Activated T-cell treated with anti-CD3 and anti-CD28 coated beads for 24 hours (primary cell): ENCODE data around the gene SRPK2.
A peak's percentile ranks its signal among the peaks of the same experiment; 100 is the strongest.
"Not testable (repeated sequence)": the region's sequence is repeated elsewhere in the genome, so short reads cannot be mapped to it uniquely, and the experiment has no call there.

Source experiments
- DNase-seq: peaks from one replicate; pipeline ENCODE4 v3.0.0-alpha.2; 2020; ENCODE audit warnings: low read depth

The SRPK2 gene

DNA sequence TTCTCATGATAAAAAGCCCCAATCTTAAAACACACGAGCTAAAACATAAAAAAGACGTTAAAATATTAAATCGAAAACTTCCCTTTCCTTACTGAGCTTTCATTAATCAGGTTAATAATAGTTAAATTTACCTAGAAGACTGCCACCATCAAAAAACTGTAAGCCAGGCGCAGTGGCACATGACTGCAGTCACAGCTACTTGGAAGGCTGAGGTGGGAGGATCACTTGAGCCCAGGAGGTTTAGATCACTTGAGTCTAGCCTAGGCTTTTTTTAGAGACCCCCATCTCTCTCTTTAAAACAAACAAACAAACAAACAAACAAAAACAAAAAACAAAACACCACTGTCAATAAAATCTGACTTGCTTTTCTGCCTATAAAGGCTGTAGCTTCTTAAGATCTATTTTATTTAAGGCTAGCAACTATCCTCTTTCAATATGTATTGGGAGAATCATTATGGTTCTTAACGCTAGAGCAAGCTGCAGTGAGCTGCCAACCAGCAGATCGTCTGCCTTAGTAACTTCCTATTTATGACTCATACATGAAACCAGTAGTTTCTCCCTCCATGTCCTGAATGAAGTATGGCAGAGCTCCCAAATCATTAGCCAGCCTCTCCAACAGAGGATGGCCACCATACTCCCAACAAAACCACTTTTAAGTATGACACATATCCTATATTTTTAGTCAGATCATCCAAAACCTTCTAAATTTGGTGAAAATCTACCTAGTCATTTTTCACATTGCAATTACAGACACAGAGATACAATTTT, 163.7 kb downstream of the SRPK2 start:
- no peak for DNase-seq

DNA sequence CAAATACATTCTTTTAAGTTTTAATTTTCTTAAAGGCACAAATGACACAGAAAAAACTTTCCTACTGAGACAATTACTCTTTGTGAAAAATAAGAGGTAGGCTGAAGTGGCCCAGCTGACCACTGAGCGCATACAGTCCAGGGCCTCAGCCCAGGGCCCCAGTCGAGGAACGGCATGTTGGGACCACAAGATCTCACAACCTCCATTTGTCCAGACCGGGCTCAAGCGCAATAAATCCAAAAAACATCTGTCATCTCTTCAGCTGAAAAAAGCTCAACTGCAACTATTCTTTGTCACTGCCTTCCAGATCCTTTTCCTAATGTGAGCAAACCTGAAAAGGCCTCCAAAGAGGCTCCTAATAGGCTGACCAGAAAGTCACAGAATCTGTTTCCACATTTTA, 165.8 kb downstream of the SRPK2 start:
- no peak for DNase-seq

DNA sequence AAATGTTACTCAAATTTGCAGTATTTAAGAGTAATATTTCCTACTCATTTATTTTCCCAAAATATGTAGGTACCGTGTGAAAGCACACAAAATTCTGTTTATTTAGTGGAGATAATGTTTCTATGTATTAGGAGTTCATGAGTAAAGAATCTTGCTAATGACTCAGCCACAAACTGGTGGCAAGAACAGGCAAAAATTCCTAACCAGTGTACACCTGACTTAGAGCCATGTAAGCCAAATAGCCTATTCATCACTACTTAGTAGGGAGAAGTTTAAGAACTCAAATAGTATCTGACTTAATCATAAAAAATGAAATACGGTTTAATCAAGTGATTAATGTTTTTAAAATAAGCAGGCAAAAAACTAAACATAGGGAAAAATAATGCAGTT, 169.0 kb downstream of the SRPK2 start:
- DNase-seq = no peak

DNA sequence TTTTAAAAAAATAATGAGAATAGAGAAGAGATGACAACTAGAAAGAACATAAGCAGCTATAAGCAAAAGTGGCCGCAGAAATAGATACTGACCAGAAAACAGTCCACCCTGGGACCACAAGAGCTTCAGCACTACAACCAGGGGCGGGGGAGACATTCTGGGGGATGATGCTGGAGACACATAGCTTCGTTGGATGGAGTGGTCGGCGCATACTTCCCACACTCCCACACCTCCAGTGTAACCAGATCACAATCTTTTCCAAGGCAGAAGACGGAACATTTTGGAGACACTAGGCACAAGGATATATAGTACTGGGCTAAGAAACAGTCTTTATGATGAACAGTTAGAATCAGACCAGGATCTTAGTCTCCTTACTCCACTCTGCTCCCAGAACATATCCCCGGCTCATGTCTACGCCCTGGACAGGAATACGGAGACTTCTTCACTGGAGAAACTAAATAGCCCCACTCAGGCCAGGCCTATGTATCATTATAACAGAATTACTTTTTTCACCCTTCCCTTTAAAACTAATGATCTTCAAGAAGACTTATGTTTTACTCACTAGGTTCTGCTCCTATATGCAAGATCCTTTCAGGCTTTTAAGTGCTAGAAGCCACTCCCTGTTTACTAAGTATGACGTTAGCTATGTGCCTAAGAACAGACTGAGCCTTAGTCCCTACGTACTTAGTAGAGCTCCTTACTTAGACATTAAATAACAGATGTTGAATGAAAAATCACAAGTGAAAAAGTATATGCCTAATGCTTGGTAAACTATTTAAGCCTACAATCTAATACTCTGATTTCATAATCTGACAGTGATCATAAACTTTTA, 169.6 kb downstream of the SRPK2 start:
- DNase-seq = no peak

DNA sequence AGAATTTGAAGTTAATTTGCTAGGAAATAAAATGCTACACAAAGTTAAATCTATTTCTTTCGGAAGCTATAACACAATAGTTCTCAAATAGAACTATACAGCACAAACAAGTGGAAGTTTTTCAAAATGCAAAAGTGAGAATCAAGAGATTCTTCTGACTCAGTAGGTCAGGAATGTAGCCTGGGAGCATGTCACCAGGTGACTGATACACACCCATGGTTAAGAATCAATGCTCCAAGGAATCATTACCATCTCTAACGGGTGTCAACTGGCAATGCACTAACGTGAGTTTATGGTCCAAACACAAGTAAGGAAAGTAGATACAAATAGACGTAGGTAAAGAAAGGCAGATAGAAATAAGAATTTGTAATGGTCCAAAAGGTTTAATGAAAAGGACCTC, 170.5 kb downstream of the SRPK2 start:
- no peak for DNase-seq

DNA sequence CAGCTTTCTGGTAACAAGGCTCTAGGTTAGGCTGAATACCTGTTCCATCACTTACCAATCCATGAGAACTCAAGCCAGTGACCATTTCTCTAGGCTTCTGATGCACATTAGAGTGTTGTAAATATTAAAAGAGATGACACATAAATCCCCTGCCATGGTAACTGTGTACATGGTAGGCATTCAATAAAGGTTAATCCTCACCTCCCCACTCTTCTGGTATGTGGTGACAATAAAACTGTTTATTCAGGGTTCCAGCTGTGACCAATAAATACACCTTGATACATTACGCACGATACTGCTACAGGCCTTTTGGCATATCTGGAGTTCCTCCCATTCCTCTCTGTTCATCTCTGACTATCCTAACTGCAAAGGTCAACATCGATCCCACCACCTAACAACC, 171.9 kb downstream of the SRPK2 start:
- DNase-seq = no peak

DNA sequence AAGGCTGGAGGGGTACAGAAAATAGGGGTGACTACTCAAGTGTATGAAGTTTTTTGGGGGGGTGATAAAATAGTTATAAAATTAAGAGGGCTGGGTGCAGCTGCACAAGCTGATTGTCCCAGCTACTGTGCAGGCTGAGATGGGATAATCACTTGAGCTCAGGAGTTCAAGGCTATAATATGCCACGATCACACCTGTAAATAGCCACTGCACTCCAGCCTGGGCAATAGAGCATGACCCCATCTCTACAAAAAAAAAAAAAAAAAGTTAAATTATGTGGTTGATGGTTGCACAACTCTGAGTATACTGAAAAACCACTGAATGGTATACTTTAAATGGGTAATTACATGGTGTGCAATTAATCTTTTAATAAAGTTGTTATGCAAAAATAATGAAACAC, 172.9 kb downstream of the SRPK2 start:
- DNase-seq = no peak

DNA sequence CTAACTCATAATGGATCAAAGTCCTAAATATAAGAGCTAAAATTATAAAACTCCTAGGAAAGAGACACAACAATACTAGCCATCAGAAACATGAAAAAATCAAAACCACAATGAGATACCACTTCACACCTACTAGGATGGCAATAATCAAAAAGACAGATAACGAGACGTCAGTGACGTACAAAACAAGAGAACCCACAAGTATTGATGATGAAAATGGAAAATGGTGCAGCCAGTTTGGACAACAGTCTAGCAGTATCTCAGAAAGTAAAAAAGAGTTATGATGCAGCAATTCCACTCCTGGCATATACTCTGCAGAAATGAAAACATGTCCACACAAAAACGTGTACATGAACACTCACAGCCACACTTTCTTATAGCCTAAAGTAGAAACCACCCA, 173.5 kb downstream of the SRPK2 start:
- DNase-seq = no peak

DNA sequence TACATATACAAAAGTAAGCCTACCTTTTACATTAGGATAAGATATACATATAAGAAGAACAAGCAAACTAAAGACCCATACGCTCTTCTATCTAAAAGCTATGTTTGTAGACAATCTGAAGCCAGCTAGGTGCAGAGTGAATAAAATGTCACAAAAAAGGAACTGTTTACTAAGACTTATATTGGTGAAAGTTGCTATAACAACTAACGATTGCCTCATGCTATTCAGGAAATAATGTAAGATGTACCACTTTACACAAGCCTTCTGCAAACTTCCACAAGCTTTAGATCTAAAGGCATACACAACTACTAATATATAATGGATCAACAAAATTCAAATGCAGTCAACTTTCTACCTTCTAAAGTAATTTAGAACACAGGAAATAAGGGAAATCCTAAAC, 175.1 kb downstream of the SRPK2 start:
- no peak for DNase-seq

DNA sequence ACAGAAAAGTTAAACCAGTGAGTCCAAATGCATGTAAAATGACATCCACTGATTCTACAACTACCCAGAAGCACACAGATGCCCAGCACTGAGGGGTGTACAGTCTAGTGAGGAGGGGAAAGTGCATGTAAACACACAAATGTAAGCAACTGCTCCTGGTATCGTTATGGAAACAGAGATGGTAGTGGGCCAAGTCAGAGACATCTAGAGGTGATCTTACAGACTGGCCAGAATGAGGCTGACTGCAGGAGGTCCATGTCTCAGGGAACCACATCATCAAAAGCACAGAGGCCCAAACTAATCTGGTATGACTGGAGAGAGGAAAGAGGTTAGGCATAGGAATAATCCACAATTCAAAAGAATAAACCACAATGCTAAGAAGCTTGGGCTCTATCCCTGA, 176.5 kb downstream of the SRPK2 start:
- DNase-seq = no peak

DNA sequence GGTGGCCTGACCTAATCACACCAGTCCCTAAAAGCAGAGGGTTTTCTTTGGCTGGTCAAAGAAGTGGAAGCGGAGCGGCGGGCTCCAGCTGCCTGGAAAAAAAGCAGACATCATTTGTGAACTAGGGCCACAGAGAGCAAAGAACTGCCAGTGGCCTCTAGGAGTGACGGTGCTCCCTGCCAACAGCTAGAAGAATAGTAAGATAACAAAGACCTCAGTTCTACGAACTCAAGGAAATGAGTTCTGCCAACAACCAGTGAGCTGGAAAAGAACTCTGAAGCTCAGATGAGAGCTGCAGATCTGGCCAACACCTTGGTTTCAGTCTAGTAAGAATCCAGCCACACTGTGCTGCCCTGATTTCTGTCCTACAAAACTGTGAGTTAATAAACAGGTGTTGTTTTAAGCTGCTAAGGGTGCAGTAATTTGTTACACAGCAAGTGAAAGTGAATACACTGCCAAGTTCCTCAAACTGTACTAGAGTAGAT, 178.0 kb downstream of the SRPK2 start:
- DNase-seq = no peak

DNA sequence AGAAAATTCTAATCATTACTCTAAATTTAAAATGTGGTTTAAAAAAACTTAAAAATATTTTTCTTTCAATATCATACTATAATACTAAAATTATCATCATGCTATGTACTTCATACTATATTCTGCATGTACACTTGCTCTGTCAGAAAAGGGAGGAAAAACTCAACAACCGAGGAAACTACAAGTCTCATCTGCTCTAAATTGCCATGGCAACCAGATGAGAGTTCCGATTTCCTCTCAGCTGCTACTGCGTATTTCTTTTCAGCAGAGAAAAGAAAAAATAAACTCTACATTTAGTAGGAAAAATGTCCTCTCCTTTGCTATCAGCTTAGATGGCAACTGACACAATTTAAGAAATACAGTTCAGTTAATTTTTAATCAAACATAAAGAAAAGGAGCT, 178.9 kb downstream of the SRPK2 start:
- no peak for DNase-seq

DNA sequence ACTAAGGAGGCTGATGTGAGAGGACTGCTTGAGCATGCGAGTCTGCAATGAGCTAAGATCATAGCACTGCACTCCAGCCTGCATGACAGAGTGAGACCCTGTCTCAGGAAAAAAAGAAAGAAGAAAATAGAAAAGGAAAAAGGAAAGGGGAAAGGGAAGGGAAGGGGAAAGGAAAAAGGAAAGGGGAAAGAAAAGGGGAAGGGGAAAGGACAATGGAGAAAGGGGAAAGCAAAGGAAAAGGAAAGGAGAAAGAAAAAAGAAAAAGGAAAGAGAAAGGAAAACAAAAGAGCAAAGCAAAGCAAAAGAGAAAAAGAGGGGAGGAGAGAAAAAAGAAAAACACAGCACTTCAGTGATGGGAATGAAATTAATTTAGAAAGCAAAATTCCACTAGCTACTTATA, 179.3 kb downstream of the SRPK2 start:
- no peak for DNase-seq

DNA sequence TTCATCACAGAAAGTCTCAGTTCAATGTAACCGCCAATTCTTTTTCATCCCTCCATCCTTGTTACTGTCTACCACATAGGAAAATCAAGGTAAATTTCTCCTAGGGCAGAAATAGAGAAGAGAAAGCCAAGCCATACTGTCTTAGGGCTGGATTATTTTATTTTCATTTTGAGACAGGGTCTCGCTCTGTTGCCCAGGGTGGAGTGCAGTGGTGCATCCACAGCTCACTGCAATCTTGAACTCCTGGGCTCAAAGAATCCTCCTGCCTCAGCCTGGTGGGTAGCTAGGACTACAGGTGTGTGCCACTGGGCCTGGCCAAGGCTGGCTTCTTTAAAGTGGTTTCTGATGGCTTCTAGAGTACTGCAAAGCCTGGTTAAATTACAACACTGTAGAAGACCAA, 181.7 kb downstream of the SRPK2 start:
- DNase-seq = no peak

DNA sequence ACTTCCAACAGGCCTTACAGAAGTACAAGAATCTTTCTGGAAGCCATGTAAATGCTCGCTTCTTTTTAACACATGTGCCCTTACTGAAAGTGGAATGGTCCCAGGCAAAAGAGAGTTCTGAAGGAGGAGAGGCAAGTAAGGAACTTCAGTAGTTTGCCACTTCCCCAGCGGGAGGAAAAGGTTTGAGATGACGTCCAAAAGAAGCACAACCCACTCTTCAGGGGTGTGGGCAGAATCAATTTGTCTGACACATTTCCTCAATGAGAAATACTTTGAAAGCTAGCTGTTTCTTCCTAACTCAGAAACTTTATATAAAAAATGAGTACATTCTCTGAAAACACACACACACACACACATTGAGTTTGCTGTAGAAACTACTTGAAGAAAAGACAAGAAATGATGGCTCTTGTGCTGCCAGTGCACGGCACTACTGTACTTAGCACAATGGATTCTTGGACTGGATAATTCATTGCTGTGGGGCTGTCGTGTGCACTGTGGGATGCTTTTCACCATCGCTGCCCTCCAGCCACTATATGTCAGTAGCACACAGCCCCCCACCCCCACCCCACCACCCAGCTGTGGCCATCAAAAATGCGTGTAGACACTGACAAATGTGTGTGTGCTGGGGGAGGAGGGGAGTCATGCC, 183.0 kb downstream of the SRPK2 start:
- peak; percentile 36 for DNase-seq

DNA sequence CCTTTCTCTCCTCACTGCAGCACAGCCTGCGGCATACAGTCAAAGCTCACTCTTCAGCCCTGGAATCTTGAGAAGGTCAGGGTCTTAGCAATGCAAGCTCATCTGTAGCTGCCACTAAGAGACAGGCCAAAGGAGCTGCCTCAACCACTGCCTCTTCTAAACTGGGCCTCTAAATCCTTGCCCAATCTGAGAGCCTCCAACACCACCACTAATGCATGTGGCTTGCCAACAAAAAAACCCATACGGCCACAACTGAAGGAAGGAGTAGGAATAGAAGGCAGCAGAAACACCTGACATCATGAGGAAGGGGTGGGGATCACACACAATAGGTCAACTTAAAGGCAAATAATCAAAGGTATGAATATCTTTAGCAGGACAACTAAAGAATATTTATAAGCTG, 183.8 kb downstream of the SRPK2 start:
- DNase-seq = no peak

DNA sequence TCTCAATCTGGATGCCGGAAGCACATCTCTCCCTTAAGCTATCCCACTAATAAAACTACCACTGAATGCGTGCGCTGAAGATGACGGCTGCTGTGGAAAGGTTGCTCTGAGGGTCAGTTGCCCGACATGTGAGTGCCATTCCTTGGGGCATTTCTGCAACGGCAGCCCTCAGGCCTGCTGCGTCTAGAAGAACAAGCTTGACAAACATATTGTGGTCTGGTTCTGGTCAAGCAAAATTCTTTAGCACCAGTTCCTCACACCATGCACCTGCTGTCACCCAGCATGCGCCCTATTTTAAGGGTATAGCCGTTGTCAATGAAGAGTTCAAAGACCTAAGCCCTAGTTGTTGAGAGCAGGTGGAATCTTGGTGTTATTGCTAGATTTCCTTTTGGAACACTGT, 184.2 kb downstream of the SRPK2 start:
- DNase-seq = no peak

DNA sequence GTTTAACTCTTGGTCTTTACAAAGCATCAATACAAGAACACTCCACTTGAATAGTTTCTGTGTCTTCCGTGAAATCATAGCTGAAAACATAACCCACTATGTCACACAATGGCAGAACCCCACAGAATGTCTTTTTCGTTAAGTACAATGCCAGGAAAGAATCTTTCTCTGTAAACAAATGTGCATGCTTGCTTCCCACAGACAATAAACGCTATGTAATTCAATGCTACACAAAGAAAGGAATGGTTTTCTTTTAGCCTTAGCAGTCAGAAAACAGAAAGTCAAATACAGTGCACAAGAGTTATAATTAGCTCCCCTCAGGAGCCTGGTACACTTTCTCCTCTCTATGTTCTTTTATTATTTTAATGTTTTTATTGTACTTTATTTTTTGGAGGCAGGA, 186.1 kb downstream of the SRPK2 start:
- no peak for DNase-seq

DNA sequence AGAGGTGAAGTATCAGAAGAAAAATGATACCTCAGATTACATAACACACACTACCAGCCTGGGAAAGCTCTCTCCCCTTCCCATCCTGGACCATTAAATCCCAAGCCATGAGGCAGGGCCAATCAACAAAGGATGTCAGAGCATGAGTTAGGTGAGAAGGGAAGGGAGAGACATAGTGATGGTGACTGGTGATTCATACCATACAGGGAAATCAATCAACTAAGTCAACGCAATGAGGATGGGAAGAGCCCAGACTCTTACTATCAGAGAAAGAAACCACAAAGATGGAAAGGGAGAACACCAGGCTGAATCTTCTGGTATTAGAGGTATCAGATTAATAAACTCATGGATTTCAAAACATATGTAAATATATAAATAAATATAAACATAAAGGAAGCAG, 189.3 kb downstream of the SRPK2 start:
- no peak for DNase-seq

DNA sequence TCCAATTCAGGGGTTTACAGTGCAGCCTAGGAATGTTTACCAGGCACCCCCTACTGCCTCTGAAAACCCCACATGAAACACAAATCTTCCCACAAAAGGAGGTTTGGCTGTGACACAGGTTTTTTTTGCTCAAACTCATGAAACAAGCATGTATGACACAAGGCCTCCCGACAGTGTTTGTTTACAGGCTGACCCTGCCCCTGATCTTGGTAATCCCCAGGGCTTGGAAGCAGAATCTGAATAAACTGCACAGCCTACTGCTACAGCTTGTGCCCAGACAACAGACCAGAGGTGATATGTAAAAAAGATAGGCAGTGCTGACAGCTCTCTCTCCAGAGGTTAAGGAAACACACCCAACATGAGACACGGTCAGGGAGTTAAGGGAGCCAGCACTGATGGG, 190.5 kb downstream of the SRPK2 start:
- no peak for DNase-seq

DNA sequence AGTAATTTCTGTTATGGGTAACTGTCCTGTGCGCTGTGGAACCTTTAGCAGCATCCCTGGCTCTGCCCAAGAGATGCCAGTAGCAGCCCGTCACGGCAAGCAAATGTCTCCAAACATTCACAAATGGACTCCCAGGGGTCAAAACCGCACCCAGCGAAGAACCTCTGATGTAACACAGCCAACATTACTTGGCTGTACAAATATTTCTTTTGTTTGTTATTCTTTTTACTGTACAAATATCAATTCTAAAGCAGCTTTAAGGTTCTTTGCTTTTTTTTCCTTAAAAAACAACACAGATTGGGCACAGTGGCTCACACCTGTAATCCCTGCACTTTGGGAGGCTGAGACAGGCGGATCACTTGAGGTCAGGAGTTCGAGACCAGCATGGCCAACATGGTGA, 192.2 kb downstream of the SRPK2 start:
- DNase-seq = no peak

DNA sequence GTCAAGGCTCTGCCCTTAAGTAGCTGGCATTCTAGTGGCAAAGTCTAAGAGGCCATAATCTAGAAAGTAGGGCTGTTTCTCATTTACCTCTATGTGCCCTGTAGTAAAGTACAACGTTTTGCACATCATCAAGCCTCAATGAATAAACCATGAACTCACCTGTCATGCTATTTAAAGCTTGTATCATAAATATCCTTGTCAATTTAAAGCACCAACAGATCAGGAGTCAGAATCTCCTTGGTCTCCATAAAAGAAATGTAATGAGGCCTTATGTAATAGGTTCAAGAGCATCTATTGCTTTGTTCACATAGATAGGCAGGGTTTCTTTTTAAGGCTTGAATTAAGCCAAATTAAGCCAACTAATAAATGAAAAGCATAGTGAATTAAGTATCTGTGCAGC, 192.8 kb downstream of the SRPK2 start:
- no peak for DNase-seq

DNA sequence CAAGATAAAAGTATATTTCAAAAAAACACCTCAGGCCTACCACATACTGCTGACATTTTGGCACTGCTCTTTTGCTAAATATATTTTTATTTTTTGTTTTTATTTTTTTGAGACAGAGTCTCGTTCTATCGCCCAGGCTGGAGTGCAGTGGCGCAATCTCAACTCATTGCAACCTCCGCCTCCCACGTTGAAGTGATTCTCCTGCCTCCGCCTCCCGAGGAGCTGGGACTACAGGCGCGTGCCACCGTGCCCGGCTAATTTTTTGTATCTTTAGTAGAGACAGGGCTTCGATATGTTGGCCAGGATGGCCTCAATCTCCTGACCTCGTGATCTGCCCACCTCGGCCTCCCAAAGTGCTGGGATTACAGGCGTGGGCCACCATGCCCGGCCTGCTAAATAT, 193.8 kb downstream of the SRPK2 start:
- DNase-seq = not testable (repeated sequence)
